H54 (cell line): ENCODE results near the gene KLF12.
A peak's percentile ranks its signal among the peaks of the same experiment; 100 is the strongest.

Experiments
- DNase-seq: peaks from one replicate; pipeline ENCODE4 v3.0.0; 2011; ENCODE audit warnings: low spot score, mixed read lengths; ENCODE audit not compliant: insufficient read length
- FAIRE-seq: peaks from 3 replicates; lab custom pipeline; 2011; peaks lifted over from hg19 to GRCh38; lab: Jason Lieb, UNC
- POLR2A ChIP-seq: IDR thresholded peaks from 2 replicates; pipeline ENCODE4 v1.6.1; 2011; ENCODE audit warnings: low read depth, mild to moderate bottlenecking, low read length

KLF12 gene

DNA sequence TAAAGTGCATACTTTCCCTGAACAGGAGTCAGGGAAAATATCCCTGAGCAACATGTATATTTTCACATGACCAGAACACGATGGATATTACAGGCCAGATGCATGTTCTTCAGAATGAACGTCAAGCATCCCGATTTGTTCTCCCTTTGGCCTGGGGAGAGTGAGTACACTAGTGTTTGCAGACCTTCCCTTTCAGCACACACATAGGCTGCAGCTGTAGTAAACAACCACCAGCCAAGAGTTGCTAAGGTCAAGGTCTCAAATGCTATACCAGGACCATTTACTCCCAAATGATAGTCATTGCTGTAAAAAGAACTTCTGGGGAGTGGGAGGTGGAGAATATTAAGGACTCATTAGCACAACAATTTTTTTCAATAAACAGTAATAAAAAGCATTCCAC is 3.0 kb downstream of the KLF12 start:
- DNase-seq (no peak), FAIRE-seq (peak; percentile 27)
- no peak for TF ChIP-seq POLR2A

DNA sequence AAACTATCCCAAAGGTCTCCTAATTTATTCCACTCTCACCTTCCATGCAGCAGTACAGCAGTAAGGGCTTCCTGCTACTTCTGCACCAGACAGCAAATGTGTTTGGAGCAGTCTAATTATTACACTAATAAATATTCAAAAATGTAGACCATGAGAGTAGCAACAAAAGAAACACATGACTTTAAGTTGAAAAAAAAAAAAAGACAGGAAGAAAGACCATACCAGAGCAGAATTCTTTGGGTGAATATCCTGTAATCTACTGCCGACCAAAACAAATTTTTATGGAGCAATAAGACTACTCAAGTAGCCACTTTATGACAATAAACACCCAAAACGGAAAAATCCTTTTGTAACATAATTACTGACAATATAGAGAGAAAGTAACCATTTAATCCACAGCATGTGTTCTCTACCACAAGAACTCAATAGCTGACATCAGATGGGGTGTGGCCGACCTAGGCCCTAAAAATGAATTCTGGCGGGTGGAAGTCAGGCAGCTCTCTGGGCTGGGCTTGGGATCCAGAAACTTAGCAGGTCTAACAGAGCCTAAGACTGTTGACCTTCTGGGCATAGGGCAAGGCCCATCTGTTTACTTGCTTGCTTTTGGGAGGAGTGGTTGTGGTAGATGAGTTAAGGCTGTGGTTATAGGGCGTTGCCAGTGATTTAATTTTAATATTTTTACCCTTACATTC is 4.6 kb downstream of the KLF12 start:
- no peak for TF ChIP-seq POLR2A
- DNase-seq = no peak
- peak; percentile 84 for FAIRE-seq

DNA sequence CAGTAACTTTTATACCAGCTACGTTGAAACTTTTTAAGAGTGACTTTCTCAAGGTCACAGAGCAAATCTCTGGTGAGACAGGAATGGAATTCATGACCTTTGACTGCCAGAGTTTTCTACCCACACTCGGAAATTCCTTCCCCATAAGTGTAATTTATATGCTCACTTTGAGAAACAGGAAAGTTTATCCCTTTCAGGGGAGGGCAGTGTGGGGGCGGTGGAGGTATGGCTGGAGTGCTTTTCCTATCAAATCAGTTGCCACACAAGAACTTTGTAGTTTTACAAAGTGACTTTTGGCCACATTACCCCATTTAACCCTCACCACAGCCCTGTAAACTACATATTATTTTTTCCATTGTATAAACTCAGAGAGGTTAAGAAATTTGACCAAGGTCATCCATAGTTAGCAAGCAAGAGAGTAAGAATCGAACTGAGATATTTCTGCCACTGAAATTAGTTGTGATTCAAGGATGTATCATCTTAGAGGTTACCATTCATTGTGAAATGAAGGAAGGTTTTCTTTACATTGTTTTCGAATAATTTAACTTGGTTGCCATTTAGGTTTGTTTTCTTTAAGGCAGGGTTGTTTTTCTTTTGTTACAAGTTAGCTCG is 5.9 kb downstream of the KLF12 start:
- TF ChIP-seq POLR2A = no peak
- peak; percentile 89 for FAIRE-seq
- no peak for DNase-seq

DNA sequence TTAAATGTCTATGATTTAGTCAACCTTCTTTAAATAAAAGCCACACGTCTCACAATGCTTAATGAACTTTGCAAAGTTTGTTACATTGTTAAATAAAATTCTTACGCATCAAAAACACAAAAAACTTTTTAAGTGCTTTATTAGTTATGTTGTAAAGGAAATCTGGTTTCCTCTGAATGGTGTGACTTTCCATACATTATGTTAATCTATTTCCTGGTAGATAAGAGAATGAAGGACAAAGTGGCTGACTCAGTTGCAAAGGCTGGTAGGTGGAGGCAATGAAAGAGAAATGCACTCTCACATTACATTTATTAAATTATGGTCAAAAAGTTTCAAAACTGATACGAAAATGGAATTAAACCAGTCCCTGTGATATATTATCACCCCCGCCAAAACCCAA is 15.9 kb downstream of the KLF12 start:
- DNase-seq = no peak
- no peak for TF ChIP-seq POLR2A
- no peak for FAIRE-seq

DNA sequence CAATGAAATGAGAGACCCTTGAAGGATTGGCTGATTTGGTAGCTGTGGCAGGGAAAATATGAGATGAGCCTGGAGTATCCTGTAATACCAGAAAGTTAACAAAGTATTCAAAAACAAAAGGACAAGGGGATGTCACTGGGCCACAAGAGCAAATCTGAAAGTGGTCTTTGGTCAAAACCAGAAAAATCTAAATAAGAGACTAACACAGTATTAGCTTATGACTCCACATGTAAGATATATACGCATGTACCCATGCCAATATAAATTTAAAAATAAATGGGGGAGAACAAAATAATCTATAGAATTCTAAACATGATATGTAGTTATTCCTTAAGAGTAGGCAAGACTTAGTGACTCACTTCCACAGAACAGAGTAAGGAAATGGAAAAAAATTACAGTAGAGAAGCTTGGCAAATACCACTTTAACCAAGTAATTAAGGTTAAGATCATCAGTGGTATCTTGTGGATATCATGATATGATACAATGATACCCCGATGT is 16.9 kb downstream of the KLF12 start:
- no peak for FAIRE-seq
- DNase-seq = no peak
- TF ChIP-seq POLR2A = no peak

DNA sequence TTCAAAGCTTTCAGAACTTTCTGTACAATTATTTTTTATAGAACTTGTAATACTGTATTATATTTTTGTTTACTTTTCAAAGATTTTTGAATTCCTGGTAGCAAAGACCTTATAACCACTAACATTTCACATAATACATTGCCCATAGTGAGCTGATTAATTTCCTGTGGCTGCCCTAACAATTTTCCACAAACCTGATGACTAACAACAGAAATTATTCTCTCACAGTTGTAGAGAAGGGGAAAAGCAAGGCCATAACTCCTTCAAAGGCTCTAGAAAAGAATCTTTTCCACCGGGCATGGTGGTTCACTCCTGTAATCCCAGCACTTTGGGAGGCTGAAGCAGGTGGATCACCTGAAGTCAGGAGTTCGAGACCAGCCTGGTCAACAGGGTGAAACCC is 19.1 kb downstream of the KLF12 start:
- DNase-seq (no peak), FAIRE-seq (peak; percentile 75)
- no peak for TF ChIP-seq POLR2A

DNA sequence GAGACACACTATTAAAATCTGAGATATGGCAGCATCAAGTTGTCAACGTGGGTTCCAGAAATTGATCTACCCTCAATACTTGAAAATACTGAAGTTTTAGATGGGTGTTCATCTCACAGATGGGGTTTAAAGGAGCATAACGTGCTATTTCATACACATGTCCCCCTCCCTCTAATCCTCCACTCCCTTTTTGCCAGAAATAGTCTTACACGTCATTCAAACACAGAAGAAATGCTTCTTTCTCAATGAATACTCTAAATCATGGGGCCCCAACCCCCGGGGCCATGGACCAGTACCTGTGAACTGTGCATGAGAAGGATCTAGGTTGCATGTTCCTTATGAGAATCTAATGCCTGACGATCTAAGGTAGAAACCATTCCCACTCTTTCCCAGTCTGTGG is 19.6 kb downstream of the KLF12 start:
- FAIRE-seq = peak; percentile 15
- DNase-seq = no peak
- no peak for TF ChIP-seq POLR2A

DNA sequence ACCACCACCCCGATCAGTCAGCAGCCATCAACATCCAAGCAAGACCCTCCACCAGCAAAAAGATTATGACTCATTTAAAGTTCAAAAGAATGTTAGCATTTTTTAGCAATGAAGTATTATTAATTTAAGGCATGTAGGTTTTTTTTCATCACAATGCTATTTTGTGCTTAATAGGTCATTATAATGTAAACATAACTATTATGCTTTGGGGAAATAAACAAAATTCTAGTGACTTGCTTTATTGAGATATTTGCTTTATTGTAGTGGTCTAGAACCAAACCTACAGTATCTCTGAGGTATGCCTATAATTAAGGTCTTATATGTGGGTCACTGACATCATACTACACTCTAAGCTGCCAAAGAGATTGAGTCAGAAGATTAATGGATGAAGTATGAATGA is 20.0 kb downstream of the KLF12 start:
- FAIRE-seq (peak; percentile 43), DNase-seq (no peak)
- TF ChIP-seq POLR2A = no peak

DNA sequence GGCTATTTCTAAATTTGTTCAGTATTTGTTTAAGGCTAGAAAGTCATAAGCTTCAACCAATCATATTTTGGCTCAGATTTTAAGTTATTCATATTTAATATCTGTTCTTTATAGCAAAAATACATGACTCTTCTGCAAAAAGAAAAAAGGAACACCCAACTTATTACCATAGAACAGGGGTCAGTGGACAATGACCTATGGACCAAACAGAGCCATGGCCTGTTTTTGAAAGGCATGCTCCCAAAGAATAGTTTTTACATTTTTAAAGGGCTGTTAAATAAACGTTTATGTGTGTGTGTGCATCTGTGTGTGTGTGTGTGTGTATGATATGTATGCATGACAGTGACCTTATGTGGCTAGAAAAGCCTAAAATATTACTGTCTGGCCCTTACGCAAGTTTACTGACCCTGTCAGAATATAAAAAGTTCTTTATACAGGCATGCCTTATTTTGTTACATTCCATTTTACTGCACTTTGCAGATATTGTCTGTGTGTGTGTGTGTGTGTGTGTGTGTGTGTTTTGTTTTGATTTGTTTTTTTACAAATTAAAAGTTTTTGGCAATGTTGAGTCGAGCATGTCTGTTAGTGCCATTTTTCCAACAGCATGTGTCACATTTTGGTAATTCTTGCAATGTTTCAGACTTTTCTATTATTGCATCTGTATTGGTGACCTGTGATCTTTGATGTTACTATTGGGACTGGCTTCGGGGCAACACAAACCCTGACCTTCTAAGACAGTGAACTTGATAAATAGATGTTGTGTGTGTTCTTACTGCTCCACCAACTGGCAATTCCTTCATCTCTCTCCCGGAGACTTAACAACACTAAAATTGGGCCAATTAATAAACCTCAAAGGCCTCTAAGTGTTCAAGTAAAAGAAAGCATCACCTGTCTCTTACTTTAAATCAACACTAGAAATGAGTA is 22.0 kb downstream of the KLF12 start:
- peak; percentile 23 for FAIRE-seq
- TF ChIP-seq POLR2A = no peak
- no peak for DNase-seq

DNA sequence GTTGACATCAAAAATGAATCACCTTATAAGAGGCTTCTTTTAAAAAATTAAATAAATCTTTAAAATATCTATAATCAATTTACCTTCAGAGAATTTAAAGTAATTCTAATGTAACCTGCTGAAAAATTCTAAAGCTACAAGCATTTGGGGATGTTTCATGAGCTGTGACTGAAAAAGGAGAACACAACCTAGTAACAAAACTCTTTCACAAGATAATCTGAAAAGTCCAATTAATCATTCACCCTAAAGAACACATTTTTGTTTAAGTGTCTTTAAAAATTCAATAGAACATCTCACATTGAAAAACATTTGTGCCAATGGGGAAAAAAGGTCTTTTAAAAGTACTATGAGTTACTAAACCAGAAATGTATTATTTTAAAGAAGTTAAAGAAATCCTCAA is 22.8 kb downstream of the KLF12 start:
- DNase-seq (no peak), FAIRE-seq (no peak)
- no peak for TF ChIP-seq POLR2A

DNA sequence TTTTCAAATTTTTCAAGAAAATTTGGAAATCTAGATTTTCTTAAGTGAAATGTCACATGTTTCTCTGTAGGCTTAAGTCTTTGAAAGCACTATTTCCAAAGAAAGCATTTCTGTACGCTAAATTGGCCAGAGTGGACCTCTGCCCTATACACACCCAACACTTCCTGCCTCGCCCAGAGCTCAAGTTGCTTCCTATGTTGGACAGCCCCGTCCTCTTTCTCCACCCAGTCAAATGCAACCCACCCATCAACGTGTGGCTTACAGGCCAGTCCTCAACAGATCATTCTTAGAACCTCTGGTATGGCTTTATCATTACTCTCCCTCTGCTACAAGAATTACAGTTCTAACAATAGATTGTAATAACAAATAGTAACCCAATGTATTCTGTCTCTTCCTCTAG is 24.2 kb downstream of the KLF12 start:
- peak; percentile 15 for FAIRE-seq
- no peak for TF ChIP-seq POLR2A
- no peak for DNase-seq

DNA sequence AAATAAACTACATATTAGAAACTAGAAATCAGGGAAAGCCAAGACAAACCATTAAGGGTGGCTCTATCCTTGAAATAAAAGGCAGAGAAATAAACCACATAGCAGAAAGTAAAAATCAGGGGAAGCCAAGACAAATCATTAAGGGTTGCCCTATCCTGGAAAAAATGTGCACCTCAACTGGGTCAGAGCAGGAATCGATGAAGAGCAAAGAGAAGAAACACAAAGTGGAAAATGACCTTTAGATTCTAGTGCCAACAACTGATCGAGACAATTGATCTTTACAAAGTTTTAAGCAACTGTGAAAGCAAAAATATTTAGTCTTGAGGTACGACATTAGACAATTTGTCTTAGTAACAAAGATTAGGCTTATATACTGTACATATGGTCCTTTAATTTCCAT is 26.6 kb downstream of the KLF12 start:
- TF ChIP-seq POLR2A = no peak
- FAIRE-seq = no peak
- no peak for DNase-seq

DNA sequence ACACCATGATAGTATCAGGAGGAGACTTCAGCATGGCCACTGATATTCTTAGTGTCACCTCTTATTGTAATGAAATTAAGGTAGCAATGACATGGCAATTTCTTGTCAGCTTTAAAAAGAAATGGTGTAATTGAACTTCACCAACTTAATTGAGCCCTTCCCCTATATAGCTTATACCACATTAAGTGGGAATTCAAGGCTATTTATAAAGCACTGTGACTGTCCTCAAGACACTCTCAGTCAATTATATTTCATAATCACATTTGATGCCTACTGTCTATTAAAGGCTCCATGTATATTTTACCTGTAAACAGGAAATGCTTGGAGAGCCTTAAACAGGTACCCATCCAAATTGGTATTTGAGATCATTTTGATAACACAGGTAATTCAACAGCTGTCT is 28.3 kb downstream of the KLF12 start:
- FAIRE-seq (peak; percentile 6), DNase-seq (no peak)
- no peak for TF ChIP-seq POLR2A

DNA sequence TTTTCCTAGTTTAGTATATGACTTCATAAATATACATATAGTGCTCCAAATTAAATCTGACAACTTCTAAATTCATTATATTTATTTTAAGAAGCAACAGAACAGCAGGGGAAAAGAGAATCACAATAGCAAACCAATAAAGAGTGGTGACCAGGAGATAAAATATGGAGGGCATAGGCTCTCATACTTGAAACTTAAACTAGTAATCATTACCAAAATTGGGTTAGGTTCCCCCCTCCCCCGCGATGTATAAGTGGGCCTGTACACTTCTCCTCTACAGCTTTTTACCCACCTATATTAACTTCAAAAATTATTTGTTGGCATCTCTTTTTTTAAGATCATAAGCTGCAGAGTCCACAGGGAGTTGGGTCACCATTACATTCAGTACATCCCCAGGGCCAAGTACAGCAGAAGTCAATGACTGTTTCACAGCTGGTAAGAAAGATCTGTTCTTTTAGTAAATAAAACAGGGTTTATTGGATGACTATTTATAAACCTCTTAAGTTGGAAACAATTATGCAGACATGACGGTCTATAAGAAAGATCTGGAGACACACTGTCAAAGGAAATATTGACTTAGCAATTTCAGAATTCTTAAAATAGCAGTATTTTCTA is 29.4 kb downstream of the KLF12 start:
- DNase-seq (no peak), FAIRE-seq (no peak)
- no peak for TF ChIP-seq POLR2A
